HG03378 (cell line): ENCODE measurements around the gene FGR.

Experiments used
- ATAC-seq: cut with Tn5 transposase; IDR thresholded peaks from one replicate; pipeline ENCODE4 v1.9.1; 2021; ENCODE audit warnings: mild to moderate bottlenecking, moderate library complexity; ENCODE audit not compliant: unreplicated experiment

The FGR gene

GRCh38 chr1:27569506-27570291, 65.3 kb downstream of the FGR start:
- ATAC-seq: no peak

GRCh38 chr1:27569088-27569460, 65.9 kb downstream of the FGR start:
- no peak for ATAC-seq

GRCh38 chr1:27568300-27569087, 66.5 kb downstream of the FGR start:
- peak; percentile 70 for ATAC-seq

- peak; percentile 7 for ATAC-seq
Observed at GRCh38 chr1:27567971-27568299, 67.0 kb downstream of the FGR start.

GRCh38 chr1:27567146-27567526, 67.8 kb downstream of the FGR start:
- no peak for ATAC-seq

- no peak for ATAC-seq
Observed at GRCh38 chr1:27566462-27567145, 68.4 kb downstream of the FGR start.

- ATAC-seq: no peak
Observed at GRCh38 chr1:27564710-27565649, 70.0 kb downstream of the FGR start.

GRCh38 chr1:27563591-27564471, 71.2 kb downstream of the FGR start:
- ATAC-seq: no peak

GRCh38 chr1:27563341-27563590, 71.7 kb downstream of the FGR start:
- ATAC-seq: no peak

GRCh38 chr1:27562534-27563340, 72.2 kb downstream of the FGR start:
- no peak for ATAC-seq
